Measurements from ENCODE around the gene CDCA7L. TPM values are rescaled to one million over a fixed set of nuclear protein-coding genes. Genes with fewer than 3 reads are reported as not detected.
A peak's percentile ranks its signal among the peaks of the same experiment; 100 is the strongest.

CDCA7L gene, protein sequence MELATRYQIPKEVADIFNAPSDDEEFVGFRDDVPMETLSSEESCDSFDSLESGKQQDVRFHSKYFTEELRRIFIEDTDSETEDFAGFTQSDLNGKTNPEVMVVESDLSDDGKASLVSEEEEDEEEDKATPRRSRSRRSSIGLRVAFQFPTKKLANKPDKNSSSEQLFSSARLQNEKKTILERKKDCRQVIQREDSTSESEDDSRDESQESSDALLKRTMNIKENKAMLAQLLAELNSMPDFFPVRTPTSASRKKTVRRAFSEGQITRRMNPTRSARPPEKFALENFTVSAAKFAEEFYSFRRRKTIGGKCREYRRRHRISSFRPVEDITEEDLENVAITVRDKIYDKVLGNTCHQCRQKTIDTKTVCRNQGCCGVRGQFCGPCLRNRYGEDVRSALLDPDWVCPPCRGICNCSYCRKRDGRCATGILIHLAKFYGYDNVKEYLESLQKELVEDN
- 35.0 and 40.8 TPM in 2 replicates for total RNA-seq (2012; rRNA removed)
- polyA plus RNA-seq (2012; rRNA removed) = 18.2 and 20.4 TPM in 2 replicates
- 7.8 and 15.1 TPM in 2 replicates for polyA plus RNA-seq (2012; cell fraction: cytosol; rRNA removed)
- 5.7 and 21.6 TPM in 2 replicates for polyA plus RNA-seq (2012; cell fraction: nucleus; rRNA removed; ENCODE audit: low replicate concordance)
- Bru-seq, nascent RNA = percentile 53 among the genes with signal in this experiment
- percentile 52 among the genes with signal in this experiment for BruChase-seq, experiment 1, labeled RNA remaining after a 6-hour chase
- percentile 56 among the genes with signal in this experiment for BruChase-seq, experiment 2, labeled RNA remaining after a 2-hour chase
- long read RNA-seq, transcript CDCA7L-202 (9 exons, 1,830 nt) = minor isoform, 12 of 60 reads
- long read RNA-seq, transcript CDCA7L-203 (10 exons, 3,066 nt) = major isoform, 26 of 60 reads
- long read RNA-seq, partial matches to known transcripts = 2 of 60 reads
- long read RNA-seq, other reads (novel, unspliced or antisense) = 20 of 60 reads

GRCh38 chr7:21945454-21946221 is at the start of gene CDCA7L:
TSS of gene CDCA7L (minus strand) at chr7:21945899. CDS start at chr7:21945804, 95 bp downstream.
- H4K5ac ChIP-seq (ENCODE audit: low read depth, low read length) = peak within 1 kb of the TSS; percentile 82
- H3K9ac ChIP-seq (ENCODE audit: low read depth, low read length) = peak within 1 kb of the TSS; percentile 88
- no peak within 1 kb of the TSS for H2AK5ac ChIP-seq (ENCODE audit: low read depth, low read length)
- ChIA-PET CTCF (interaction anchor here (1.1 to 1.4 kb wide), 2 partner anchors 26 to 137 kb away, joined by 3 read pairs; no protein-coding TSS in a partner anchor), POLR2A (ENCODE audit: unreplicated experiment) (no interaction called here)
- WGBS, 2 experiments (ENCODE audit: extremely low coverage in 2 of 2, insufficient read length in 1 of 2) = 0% methylated on average over 21 of the region's 83 CpGs; no CpG with 5 or more reads in 1 of the 2 experiments
- dilution Hi-C loops (cut with HindIII; ENCODE audit: low sequenced_read_pairs, unreplicated experiment) (no loop called here), in situ Hi-C loops (cut with MboI; ENCODE audit: low sequenced_read_pairs) (no loop called here), intact Hi-C loops (cut with micrococcal nuclease) (loop anchor here (2.0 kb wide), 1 partner anchor 55 kb away; no protein-coding TSS in a partner anchor)
- H3K14ac ChIP-seq (replicated peaks; ENCODE audit: low read depth, low read length) = peak within 1 kb of the TSS; percentile 92
- H3K9me3 ChIP-seq (ENCODE audit: control insufficient read depth, insufficient read depth, low read length) = no peaks in the 10 kb centered on the region
- H3K4me1 ChIP-seq (ENCODE audit: control insufficient read depth, insufficient read depth, low read length) = peaks cover 3% of the 10 kb centered on the region; the same call in 1 of the 2 replicates
- H2BK15ac ChIP-seq (ENCODE audit: low read depth, low read length) = no peak within 1 kb of the TSS
- ATAC-seq (ENCODE audit: low read depth) (peak; percentile 97), DNase-seq (peak; percentile 63)
- peak within 1 kb of the TSS; percentile 91 for H3K18ac ChIP-seq (ENCODE audit: low read depth, low read length)
- peak within 1 kb of the TSS; percentile 93 for H2BK5ac ChIP-seq (ENCODE audit: low read depth, low read length, poor library complexity, severe bottlenecking)
- H2BK120ac ChIP-seq (ENCODE audit: low read depth, low read length) = peak within 1 kb of the TSS; percentile 99
- no TSS peak for BruUV-seq (replicated peaks)
- peak within 1 kb of the TSS; percentile 90 for H3K27ac ChIP-seq (ENCODE audit: insufficient read depth, low read length)
- H3K4me2 ChIP-seq (ENCODE audit: low read depth, low read length) = peak within 1 kb of the TSS; percentile 99
- H3K27me3 ChIP-seq (ENCODE audit: control insufficient read depth, insufficient read depth, low read length) = 0 out of 2 replicates have a peak, but pooled peaks cover 2% of the 10 kb centered on the region
- peak within 1 kb of the TSS; percentile 97; the same call in 1 of the 2 replicates for H2BK20ac ChIP-seq (ENCODE audit: low read depth, low read length)
- peaks cover 13 to 15% of the 10 kb centered on the region in 2 experiments; a peak in 3 of 4 replicates for H3K79me1 ChIP-seq (ENCODE audit: low read depth in 1 of 2, low read length in 2 of 2)
- H4K8ac ChIP-seq (ENCODE audit: low read depth in 2 of 2, low read length in 2 of 2) = peak within 1 kb of the TSS; percentile 59 to 93; a peak in 2 of 4 replicates
- peak within 1 kb of the TSS; percentile 99 for H2AFZ ChIP-seq (replicated peaks; ENCODE audit: low read length, poor library complexity)
- no peaks in the 10 kb centered on the region for H4K20me1 ChIP-seq (ENCODE audit: insufficient read depth, low read length)
- peak within 1 kb of the TSS; percentile 77 for H3K23ac ChIP-seq (ENCODE audit: low read depth, low read length)
- peak within 1 kb of the TSS; percentile 95 for H4K91ac ChIP-seq (ENCODE audit: insufficient read depth, low read depth, low read length)
- peak within 1 kb of the TSS; percentile 93 for H2AK9ac ChIP-seq (replicated peaks; ENCODE audit: low read depth, low read length, poor library complexity)
- H3K56ac ChIP-seq (ENCODE audit: extremely low read depth, insufficient read depth, low read length) = no peak within 1 kb of the TSS
- no peaks in the 10 kb centered on the region for H3K36me3 ChIP-seq (ENCODE audit: control insufficient read depth, insufficient read depth, low read length)
- H3K4ac ChIP-seq (ENCODE audit: low read depth, low read length) = peak within 1 kb of the TSS; percentile 96
- peak within 1 kb of the TSS; percentile 81 for H3K4me3 ChIP-seq (ENCODE audit: insufficient read depth, low read depth, low read length)
- no peaks in the 10 kb centered on the region; the same call in 1 of the 2 replicates for H3K9me1 ChIP-seq (ENCODE audit: insufficient read depth, low read length)
- TF ChIP-seq RAD21 (IDR thresholded peaks at IDR 0.05; ENCODE audit: low read length) (no peak), RFX5 (IDR thresholded peaks at IDR 0.05; ENCODE audit: low read depth, low read length) (no peak), MXI1 (IDR thresholded peaks at IDR 0.05; ENCODE audit: borderline replicate concordance, low read depth, low read length) (peak; percentile 80; the same call in 1 of the 2 replicates), MAFK (IDR thresholded peaks at IDR 0.05; ENCODE audit: low read depth, low read length) (no peak), SMC3 (IDR thresholded peaks at IDR 0.05; ENCODE audit: low read depth, low read length) (no peak), RCOR1 (IDR thresholded peaks at IDR 0.05; ENCODE audit: insufficient replicate concordance, low read length) (no peak), CTCF (conservative IDR thresholded peaks at IDR 0.05; ENCODE audit: low read depth, low read length) (no peak), NFE2L2 (IDR thresholded peaks at IDR 0.05; ENCODE audit: low read depth, low read length) (no peak), CEBPB (IDR thresholded peaks at IDR 0.05; ENCODE audit: low read depth, low read length) (no peak)
- TF ChIP-seq, protein P1, sequence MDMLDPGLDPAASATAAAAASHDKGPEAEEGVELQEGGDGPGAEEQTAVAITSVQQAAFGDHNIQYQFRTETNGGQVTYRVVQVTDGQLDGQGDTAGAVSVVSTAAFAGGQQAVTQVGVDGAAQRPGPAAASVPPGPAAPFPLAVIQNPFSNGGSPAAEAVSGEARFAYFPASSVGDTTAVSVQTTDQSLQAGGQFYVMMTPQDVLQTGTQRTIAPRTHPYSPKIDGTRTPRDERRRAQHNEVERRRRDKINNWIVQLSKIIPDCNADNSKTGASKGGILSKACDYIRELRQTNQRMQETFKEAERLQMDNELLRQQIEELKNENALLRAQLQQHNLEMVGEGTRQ (IDR thresholded peaks at IDR 0.05; ENCODE audit: low read depth, low read length) = no peak
